Heart right ventricle (tissue), 16 donors: ENCODE measurements around the gene TTLL11. TPM values are rescaled to one million over a fixed set of nuclear protein-coding genes. Genes with fewer than 3 reads are reported as not detected.

Source experiments
- ATAC-seq, 8 donors: fragments of 200-7000 bp; cut with Tn5 transposase; one replicate each; pipeline ENCODE4 v1.9.1; 2020; ENCODE audit warnings: mild to moderate bottlenecking in 8 of 8, moderate library complexity in 8 of 8, moderate number of reproducible peaks in 1 of 8
- DNase-seq, 2 donors: peaks; one replicate each; pipeline ENCODE4 v3.0.0-alpha.2; 2020
- H3K27ac ChIP-seq, 10 donors: fragments of 200-600 bp; sonication (generic) in 2 of 10; one replicate each; pipeline versions ENCODE4 v1.5.0 to v1.8.0; 2020 to 2022; ENCODE audit warnings: mild to moderate bottlenecking in 3 of 10
- H3K27me3 ChIP-seq, 7 donors: fragments of 200-600 bp; one replicate each; pipeline ENCODE4 v1.8.0; 2021 to 2022; ENCODE audit warnings: mild to moderate bottlenecking in 2 of 7
- H3K36me3 ChIP-seq, 9 donors: fragments of 200-600 bp; sonication (generic) in 1 of 9; one replicate each; pipeline versions ENCODE4 v1.5.0 to v1.8.0; 2020 to 2022; ENCODE audit warnings: mild to moderate bottlenecking in 2 of 9
- H3K4me1 ChIP-seq, 9 donors: fragments of 200-600 bp; sonication (generic) in 1 of 9; one replicate each; pipeline versions ENCODE4 v1.5.0 to v1.8.0; 2020 to 2022; ENCODE audit warnings: mild to moderate bottlenecking in 4 of 9
- H3K4me3 ChIP-seq, 10 donors: fragments of 200-600 bp; sonication (generic) in 2 of 10; one replicate each; pipeline versions ENCODE4 v1.5.0 to v1.8.0; 2020 to 2022; ENCODE audit warnings: mild to moderate bottlenecking in 7 of 10, moderate library complexity in 2 of 10
- H3K9me3 ChIP-seq, 11 donors: fragments of 200-600 bp in 10 of 11; sonication (generic) in 2 of 11; one replicate each; pipeline versions ENCODE4 v1.5.0 to v1.8.0; 2013 to 2022; ENCODE audit warnings: mild to moderate bottlenecking in 2 of 11, control low read depth in 1 of 11, moderate library complexity in 1 of 11
- CTCF ChIP-seq, 9 donors: fragments of 200-600 bp; sonication (generic) in 2 of 9; IDR thresholded peaks; one replicate each; pipeline versions ENCODE4 v1.5.0 to v1.8.0; 2021 to 2022; ENCODE audit warnings: antibody characterized with exemption in 9 of 9, mild to moderate bottlenecking in 5 of 9, moderate library complexity in 1 of 9
- WGBS, 2 donors: extraction: QIAGEN DNeasy Blood & Tissue Kit; methylation state at CpG; one replicate each; pipeline ENCODE4 v1.1.7; 2013; ENCODE audit warnings: inconsistent platforms in 1 of 2; 5-methylcytosine and 5-hydroxymethylcytosine counted together
- intact Hi-C, 10 donors: fragments of 100-400 bp; cut with DNase I; formaldehyde crosslinking; loops; one replicate each; pipeline versions ENCODE4 v1.11.1 to v1.14.2; 2022
- microRNA-seq, 2 donors: library from miRNA; unstranded; fragments of <30 nt; microRNA quantifications; one replicate each; pipeline ENCODE4 v1.2.0, GENCODE V29; 2021
- polyA plus RNA-seq, 2 donors: library from polyadenylated mRNA; stranded (reverse); fragments of 200-250 nt; gene quantifications; one replicate each; pipeline ENCODE4 v1.2.3, GENCODE V29; 2013
- total RNA-seq, 10 donors: library from RNA; stranded (reverse); fragmentation: NEBNext Ultra II Directional in 3 of 10; extraction: Animal tissue kit (Norgen Biotek cat#: 25700) in 3 of 10; gene quantifications; one replicate each; pipeline versions ENCODE4 v1.2.1 to v1.2.4, GENCODE V29; 2021 to 2023
- donor health status: Arrhythmogenic right ventricular cardiomyopathy.
- donor health status: ischemic (EF 13 %, LVEDD 7.1; RV severe dilation, severe dysfunction).
- donor health status: healthy with polysubstance abuse.
- donor health status: DM: no; HTN: yes; CAD: no.
- donor health status: DM: no; HTN: no; CAD: no.
- donor health status: ischemic (EF 25% LVEDD 6.9; RV normal size, moderate dysfunction).
- donor health status: ischemic (EF 25% LVEDD 5.7; RV mildly dilated, moderate dysfunction).
- donor health status: healthy.
- donor health status: DM: yes; HTN: yes; CAD: no.
- donor health status: Ischemic cardiomyopathy.
- donor health status: ischemic (EF 35%, LVEDD 5.7; RV mildly dilated, moderate dysfunction).
- donor health status: nonischemic (EF 11% LVEDD 7.7; RV severe dilation, severe dysfunction).
- donor health status: DM: yes; HTN: yes; CAD: no.
- donor health status: PGD.
- donor health status: ischemic (EF 29% LVEDD 5.4; RV normal size, mild dysfunction).
- donor health status: nonischemic (EF 23%, LVEDD 6.1; RV moderate dilation, normal function).

Gene TTLL11
- total and polyA plus RNA-seq, 12 donors, result 2.6 to 8.7 (median 5.8) TPM

- Histone ChIP-seq H3K4me1 (peaks cover 4 to 57% (median 36%) of the 10 kb centered on the region in 9 donors), H3K27ac (peak overlapping the region in 2 of 10 donors; percentile 21), H3K27me3 (no peaks in the 10 kb centered on the region), H3K9me3 (peaks cover 0 to 7% (median 0%) of the 10 kb centered on the region in 11 donors), H3K36me3 (peaks cover 0 to 98% (median 63%) of the 10 kb centered on the region in 9 donors), H3K4me3 (no peak overlapping the region)
- TF ChIP-seq CTCF (IDR thresholded peaks at IDR 0.05), result no peak
- ATAC-seq, result peak in 1 of 8 donors; percentile 10
- intact Hi-C loops, result no loop called here
- WGBS, 2 donors, result 87% methylated on average over 19 of the region's 19 CpGs
- DNase-seq, result no peak
Observed at GRCh38 chr9:121773954-121774714, 319.0 kb downstream of the TTLL11 start.

- WGBS, 2 donors, result 88 to 92% methylated on average over 17 to 18 of the region's 18 CpGs
- intact Hi-C loops, result no loop called here
- ATAC-seq (peak in 3 of 8 donors; percentile 2 to 33 (median 2)), DNase-seq (no peak)
- Histone ChIP-seq H3K4me1 (peaks cover 4 to 50% (median 29%) of the 10 kb centered on the region in 9 donors), H3K27me3 (no peaks in the 10 kb centered on the region), H3K9me3 (peaks cover 0 to 6% (median 0%) of the 10 kb centered on the region in 11 donors), H3K4me3 (no peak overlapping the region), H3K36me3 (peaks cover 0 to 100% (median 70%) of the 10 kb centered on the region in 9 donors), H3K27ac (peak overlapping the region in 7 of 10 donors; percentile 10 to 75 (median 39))
- TF ChIP-seq CTCF (IDR thresholded peaks at IDR 0.05), result no peak
Observed at GRCh38 chr9:121773286-121773953, 319.7 kb downstream of the TTLL11 start.

- Histone ChIP-seq H3K9me3 (no peaks in the 10 kb centered on the region), H3K36me3 (peaks cover 0 to 100% (median 73%) of the 10 kb centered on the region in 9 donors), H3K27ac (peak overlapping the region in 8 of 10 donors; percentile 19 to 75 (median 48)), H3K27me3 (no peaks in the 10 kb centered on the region), H3K4me1 (peaks cover 4 to 43% (median 25%) of the 10 kb centered on the region in 9 donors), H3K4me3 (no peak overlapping the region)
- DNase-seq (peak; percentile 67 to 83), ATAC-seq (peak; percentile 68 to 94 (median 84))
- WGBS, 2 donors, result 78 to 81% methylated on average over 45 of the region's 45 CpGs
- intact Hi-C loops, result no loop called here
- no peak for TF ChIP-seq CTCF (IDR thresholded peaks at IDR 0.05)
Observed at GRCh38 chr9:121772600-121773285, 320.4 kb downstream of the TTLL11 start.

Small RNA genes lying within 50 kb of the gene (microRNA-seq; reads per million reads assigned to microRNA genes)
- 0 reads per million in 2 donors for gene MIR4478

Other genes with a start within 250 kb of the TTLL11 start
- gene NDUFA8, start 66.5 kb upstream of the TTLL11 start, total RNA-seq, result 100 to 1,000 TPM; 222 to 327 (median 310) TPM
- 100 to 1,000 TPM; 371 to 739 TPM for gene NDUFA8, start 66.5 kb upstream of the TTLL11 start, polyA plus RNA-seq
- gene MORN5, start 66.6 kb upstream of the TTLL11 start, total RNA-seq, result not detected
- gene MORN5, start 66.6 kb upstream of the TTLL11 start, polyA plus RNA-seq, result not detected
- 1 to 10 TPM; 1.9 to 9.4 (median 4.8) TPM for gene LHX6, start 135.6 kb upstream of the TTLL11 start, total RNA-seq
- 1 to 10 TPM; 7.3 to 7.5 TPM for gene LHX6, start 135.6 kb upstream of the TTLL11 start, polyA plus RNA-seq
- 10 to 100 TPM; 36.2 to 47.6 (median 43.4) TPM for gene RBM18, start 171.5 kb upstream of the TTLL11 start, total RNA-seq
- 10 to 100 TPM in 1 of 2 donors, 1 to 10 TPM in 1; 6.0 to 13.6 TPM for gene RBM18, start 171.5 kb upstream of the TTLL11 start, polyA plus RNA-seq
- gene MRRF, start 171.6 kb upstream of the TTLL11 start, total RNA-seq, result 10 to 100 TPM; 30.3 to 45.9 (median 39.1) TPM
- 10 to 100 TPM; 35.0 to 37.7 TPM for gene MRRF, start 171.6 kb upstream of the TTLL11 start, polyA plus RNA-seq